Esophagus squamous epithelium (tissue), 4 donors: ENCODE measurements around the gene THRAP3.

Experiments used
- CTCF ChIP-seq, 6 experiments: fragments of 450-650 bp in 4 of 6; fragments of 200-600 bp in 2 of 6; sonication (generic) in 2 of 6; IDR thresholded peaks; one replicate each; pipeline ENCODE4 v1.5.1; 2016 to 2019; ENCODE audit warnings: antibody characterized with exemption in 6 of 6, mild to moderate bottlenecking in 4 of 6, moderate library complexity in 4 of 6
- POLR2A ChIP-seq, 4 donors: fragments of 450-650 bp; IDR thresholded peaks; one replicate each; pipeline ENCODE4 v1.6.1; 2017; ENCODE audit warnings: antibody characterized with exemption in 4 of 4, mild to moderate bottlenecking in 4 of 4, moderate library complexity in 3 of 4

- TF ChIP-seq CTCF (IDR thresholded peaks at IDR 0.05): no peak
- no peak for TF ChIP-seq POLR2A (IDR thresholded peaks at IDR 0.05)
These were observed 1.5 kb upstream of the THRAP3 start for GRCh38 chr1:36222481-36223380.
